K562 (cell line): ENCODE data around the gene NAT14. TPM values are rescaled to one million over a fixed set of nuclear protein-coding genes. Genes with fewer than 3 reads are reported as not detected.
A peak's percentile ranks its signal among the peaks of the same experiment; 100 is the strongest.

Experiments used
- AFF4 ChIP-seq: sonication (generic); formaldehyde crosslinking; IDR thresholded peaks from 2 replicates; pipeline ENCODE4 v1.8.0; 2023; ENCODE audit warnings: mild to moderate bottlenecking, missing genetic modification reagents
- BRF2 ChIP-seq: IDR thresholded peaks from 3 replicates; pipeline ENCODE4 v1.6.1; 2011; ENCODE audit warnings: borderline replicate concordance, mild to moderate bottlenecking; ENCODE audit not compliant: insufficient read length, insufficient read depth
- EGR1 ChIP-seq: fragments of 450-650 bp; conservative IDR thresholded peaks from 2 replicates; pipeline ENCODE4 v1.6.1; 2017; ENCODE audit warnings: mild to moderate bottlenecking
- GABPA ChIP-seq: fragments of 200-800 bp; sonication (Bioruptor generic); conservative IDR thresholded peaks from 2 replicates; pipeline ENCODE4 v1.6.1; 2016; ENCODE audit warnings: low read depth, missing genetic modification characterization, missing compliant biosample characterization
- NR2C1 ChIP-seq, 2 experiments: fragments of 450-650 bp; IDR thresholded peaks; 2 replicates each; pipeline ENCODE4 v1.6.1; 2017; ENCODE audit warnings: mild to moderate bottlenecking in 2 of 2, antibody characterized with exemption in 1 of 2, inconsistent platforms in 1 of 2, missing compliant biosample characterization in 1 of 2, missing genetic modification characterization in 1 of 2
- RREB1 ChIP-seq: fragments of 250-450 bp; sonication (Bioruptor Pico); IDR thresholded peaks from 2 replicates; pipeline ENCODE4 v1.4.0; 2020
- SMC3 ChIP-seq: conservative IDR thresholded peaks from 2 replicates; pipeline ENCODE4 v1.6.1; 2011; ENCODE audit warnings: low read depth, low read length, improper control_type of control experiment; ENCODE audit not compliant: insufficient read depth
- SRSF1 ChIP-seq: fragments of 200-400 bp; formaldehyde crosslinking; IDR thresholded peaks from 2 replicates; pipeline ENCODE4 v1.6.1; 2017; ENCODE audit warnings: mild to moderate bottlenecking, low read depth, low read length, moderate library complexity
- SRSF3 ChIP-seq: fragments of 200-400 bp; formaldehyde crosslinking; IDR thresholded peaks from 2 replicates; pipeline ENCODE4 v1.6.1; 2016; ENCODE audit warnings: mild to moderate bottlenecking, low read length, moderate library complexity; ENCODE audit not compliant: insufficient read depth
- ZFP36 ChIP-seq: fragments of 150-350 bp; IDR thresholded peaks from 2 replicates; pipeline ENCODE4 v1.6.1; 2018; ENCODE audit warnings: low read length, low read depth; ENCODE audit not compliant: partially characterized antibody
- ZFX ChIP-seq: sonication (generic); formaldehyde crosslinking; IDR thresholded peaks from 2 replicates; pipeline ENCODE4 v1.8.0; 2022; ENCODE audit warnings: mild to moderate bottlenecking, missing genetic modification reagents, moderate library complexity
- ZNF146 ChIP-seq: IDR thresholded peaks from one replicate; pipeline ENCODE4 v1.6.1; 2018; ENCODE audit warnings: missing compliant biosample characterization; ENCODE audit not compliant: unreplicated experiment
- ZNF217 ChIP-seq: sonication (generic); formaldehyde crosslinking; IDR thresholded peaks from 2 replicates; pipeline ENCODE4 v1.8.0; 2022; ENCODE audit warnings: mild to moderate bottlenecking, missing genetic modification reagents
- ZSCAN29 ChIP-seq: fragments of 450-650 bp; IDR thresholded peaks from 2 replicates; pipeline ENCODE4 v1.6.1; 2017
- polyA plus RNA-seq, 8 experiments: library from polyadenylated mRNA; depleted of rRNA in 4 of 8; stranded (reverse) in 5 of 8; unstranded in 3 of 8; fragments of >200 nt; fragmentation: Nextera tagmentation in 2 of 8; fragmentation: Illumina TruSeq in 1 of 8; extraction: Ambion mirVana in 2 of 8; extraction: Trizol in 1 of 8; gene quantifications; 2 replicates each; pipeline versions ENCODE4 v1.2.1 to v1.2.3, GENCODE V29; 2011 to 2014; ENCODE audit warnings: inconsistent platforms in 1 of 8, missing spikeins in 1 of 8
- total RNA-seq, 7 experiments: library from RNA; depleted of rRNA in 6 of 7; stranded (reverse); fragments of >200 nt in 6 of 7; fragmentation: Illumina TruSeq in 2 of 7; extraction: Trizol in 2 of 7; gene quantifications; 2 replicates each; pipeline versions ENCODE4 v1.2.1 to v1.2.3, GENCODE V29; 2011 to 2021; ENCODE audit warnings: low replicate concordance in 1 of 7

Gene NAT14
- total and polyA plus RNA-seq, 9 of the 15 experiments (the other 6 are each of a cell fraction or from before 2014, with no cell fraction given), result 2.4 to 77.0 (median 26.7) TPM

- no peak for TF ChIP-seq SRSF3
- TF ChIP-seq SRSF1, result no peak
- no peak for TF ChIP-seq EGR1
- peak; percentile 57 for TF ChIP-seq GABPA (tag)
- TF ChIP-seq ZNF146 (CRISPR knock-in tag), result no peak
- TF ChIP-seq ZFX, result peak; percentile 64
- peak; percentile 71 for TF ChIP-seq NR2C1 (IDR thresholded peaks at IDR 0.05)
- peak; percentile 55; the same call in 1 of the 2 replicates for TF ChIP-seq NR2C1 (tag; IDR thresholded peaks at IDR 0.05)
- no peak for TF ChIP-seq ZSCAN29
- TF ChIP-seq RREB1 (CRISPR knock-in tag), result no peak
- no peak; the same call in 1 of the 2 replicates for TF ChIP-seq AFF4 (CRISPR knock-in tag)
- no peak for TF ChIP-seq BRF2
- TF ChIP-seq SMC3, result peak; percentile 52
- no peak for TF ChIP-seq ZNF217 (CRISPR knock-in tag)
- TF ChIP-seq ZFP36, result peak; percentile 36
Observed at GRCh38 chr19:55467236-55468053, 17.5 kb upstream of the NAT14 start (continued).
